NCI-H1417 treated with DMSO at 0.1 percent for 48 hours (cell line): Measurements from ENCODE around the gene GNA12.

ENCODE experiments used
- DNase-seq: peaks from one replicate; lab custom pipeline; 2025; lab: John Stamatoyannopoulos, UW

The GNA12 gene

DNA sequence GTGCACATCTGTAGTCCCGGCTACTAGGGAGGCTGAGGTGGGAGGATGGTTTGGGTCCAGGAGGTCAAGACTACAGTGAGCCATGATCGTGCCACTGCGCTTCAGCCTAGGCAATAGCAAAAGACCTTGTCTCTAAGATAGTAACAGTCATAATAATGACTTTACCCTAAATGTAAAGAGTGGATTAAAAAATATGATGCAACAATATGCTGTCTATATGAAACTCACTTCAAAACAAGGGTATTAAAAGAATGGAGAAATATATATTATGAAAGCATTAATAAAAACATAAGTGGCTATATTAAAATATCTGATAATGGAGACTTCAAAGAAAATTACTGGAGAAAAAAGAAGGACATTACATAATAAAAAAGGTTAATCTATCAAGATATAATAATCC lies 5.7 kb downstream of the GNA12 start:
- DNase-seq = no peak

DNA sequence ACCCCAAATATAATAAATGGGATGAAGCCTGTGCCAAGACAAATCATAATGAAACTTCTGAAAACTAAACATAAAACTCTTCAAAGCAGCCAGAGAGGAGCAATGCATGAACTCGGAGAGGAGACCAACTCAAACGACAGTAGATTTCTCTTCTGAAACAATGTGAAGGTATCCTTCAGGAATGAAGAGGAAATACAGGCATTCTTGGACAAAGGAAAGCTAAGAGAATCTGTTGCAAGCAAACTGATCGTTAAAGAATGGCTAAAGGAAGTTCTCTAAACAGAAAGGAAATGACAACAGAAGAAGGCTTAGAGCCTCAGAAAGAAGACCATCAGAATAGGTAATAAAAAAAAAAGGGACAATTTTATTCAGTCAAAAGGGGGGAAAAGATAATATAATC lies 6.6 kb downstream of the GNA12 start:
- DNase-seq = no peak

DNA sequence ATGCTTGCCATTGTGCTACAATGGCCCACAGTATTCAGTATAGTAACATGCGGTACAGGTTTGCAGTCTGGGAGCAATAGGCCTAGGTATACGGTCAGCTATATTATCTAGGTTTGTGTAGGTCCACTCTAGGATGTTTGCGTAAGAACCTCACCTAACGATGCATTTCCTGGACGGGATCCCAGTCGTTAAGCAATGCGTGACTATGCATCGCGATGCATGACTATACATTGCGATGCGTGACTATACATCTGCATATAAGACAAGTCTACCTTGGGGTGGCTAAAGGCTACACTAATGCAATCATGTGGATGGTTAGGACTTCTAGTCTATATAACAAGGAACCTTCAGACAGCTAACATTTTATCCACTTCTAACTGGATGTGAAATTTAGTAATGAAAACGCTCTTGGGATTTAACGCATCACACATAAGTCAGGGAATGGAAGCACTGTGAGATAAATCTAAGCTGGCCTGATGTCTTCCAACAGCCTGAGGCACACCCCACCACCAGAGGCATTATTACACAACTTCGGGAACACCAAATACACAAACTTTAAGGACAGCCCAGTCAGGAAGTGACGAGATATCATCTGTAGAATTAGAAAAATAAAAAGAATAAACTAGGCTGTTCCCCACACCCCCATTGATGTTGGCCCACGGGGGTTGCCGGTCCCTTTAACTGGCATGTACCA lies 9.2 kb downstream of the GNA12 start:
- no peak for DNase-seq

DNA sequence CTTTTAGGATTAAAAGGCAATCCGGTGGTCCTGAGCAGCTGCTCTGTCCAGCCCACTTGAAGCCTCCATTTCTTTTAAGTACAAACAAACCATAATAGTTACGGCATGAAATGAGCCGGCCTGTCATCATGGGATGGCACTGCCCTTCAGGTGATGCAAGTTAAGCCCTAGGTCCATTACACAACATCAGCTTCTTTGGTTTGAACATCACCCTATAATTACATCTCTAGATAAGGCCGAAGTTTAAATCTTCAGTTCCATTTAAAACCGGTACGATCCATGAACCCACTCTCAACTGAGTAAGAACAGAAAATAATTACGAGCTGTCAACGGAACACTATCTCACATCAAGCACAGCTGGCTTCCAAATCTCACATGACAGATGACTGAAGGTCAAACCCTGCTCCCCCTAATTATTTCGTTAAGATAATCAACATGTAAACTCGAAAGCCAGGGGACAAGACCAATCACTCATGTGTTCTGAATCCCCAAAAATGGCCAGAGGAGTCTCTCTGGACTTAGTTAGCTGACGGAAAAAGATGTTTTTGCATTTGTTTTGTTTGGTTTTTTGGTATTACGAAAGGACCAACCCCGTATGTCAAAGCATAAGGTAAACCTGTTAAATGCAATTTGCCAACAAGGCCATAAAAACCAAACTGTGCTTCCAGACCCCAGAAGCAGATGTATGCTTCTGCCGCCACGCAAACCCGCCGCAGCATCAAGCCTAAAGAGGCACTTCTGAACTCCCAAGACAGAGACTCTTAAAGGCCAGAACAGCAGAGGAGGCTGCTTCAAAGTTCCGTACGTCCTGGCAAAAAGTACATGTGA lies 10.8 kb downstream of the GNA12 start:
- DNase-seq = no peak

DNA sequence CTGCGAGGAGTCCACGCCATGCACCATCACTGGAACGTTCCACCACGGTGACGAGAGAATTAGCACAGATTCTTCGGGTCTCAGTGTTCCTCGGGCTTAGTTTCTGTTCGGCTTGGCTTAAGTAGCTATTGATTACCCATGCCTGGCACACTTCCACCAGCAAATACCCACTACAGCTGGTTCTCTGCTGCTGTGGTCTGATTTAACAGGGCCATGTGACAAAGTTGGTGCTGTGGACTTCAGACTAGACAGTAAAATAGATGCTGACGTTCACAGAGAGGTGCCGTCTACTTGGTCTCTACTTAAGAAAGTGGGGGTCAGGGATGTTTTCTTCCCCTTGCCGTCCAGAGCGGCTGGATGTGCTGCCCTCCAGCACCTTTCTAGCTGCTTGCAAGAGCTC lies 11.6 kb downstream of the GNA12 start:
- DNase-seq = no peak

DNA sequence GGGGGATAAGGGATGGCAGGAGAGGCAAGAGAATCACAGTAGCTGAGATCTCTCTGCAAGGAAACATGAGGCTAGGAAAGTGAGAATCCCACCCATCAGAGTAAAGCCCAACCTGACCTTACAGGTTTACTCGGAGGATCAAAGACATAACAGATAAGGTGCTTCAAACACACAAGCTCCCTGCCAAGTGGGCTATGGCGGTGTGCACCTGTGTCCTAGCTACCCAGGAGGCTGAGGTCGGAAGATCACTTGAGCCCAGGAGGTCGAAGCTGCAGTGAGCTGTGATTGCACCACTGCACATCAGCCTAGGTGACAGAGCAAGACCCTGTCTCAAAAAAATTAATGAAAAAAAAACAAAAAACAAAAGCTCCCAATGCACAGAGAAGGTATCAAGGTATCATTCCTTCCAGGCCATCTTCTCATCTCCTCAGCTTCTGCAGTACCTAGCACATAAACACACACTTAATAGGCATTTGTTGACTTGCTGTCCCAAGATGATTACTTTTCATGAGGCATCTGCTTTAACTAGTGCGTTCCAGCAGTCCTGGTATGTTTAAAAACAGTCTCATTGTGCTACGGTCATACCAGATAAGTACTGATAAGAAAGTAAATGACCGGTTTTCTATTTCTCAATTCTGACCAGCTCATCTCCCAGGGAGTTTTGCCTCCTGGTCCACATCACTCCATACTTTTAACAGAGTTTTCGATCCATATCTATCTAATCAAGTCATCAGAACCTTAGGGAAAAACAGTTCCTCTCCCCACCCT lies 13.3 kb downstream of the GNA12 start:
- no peak for DNase-seq

DNA sequence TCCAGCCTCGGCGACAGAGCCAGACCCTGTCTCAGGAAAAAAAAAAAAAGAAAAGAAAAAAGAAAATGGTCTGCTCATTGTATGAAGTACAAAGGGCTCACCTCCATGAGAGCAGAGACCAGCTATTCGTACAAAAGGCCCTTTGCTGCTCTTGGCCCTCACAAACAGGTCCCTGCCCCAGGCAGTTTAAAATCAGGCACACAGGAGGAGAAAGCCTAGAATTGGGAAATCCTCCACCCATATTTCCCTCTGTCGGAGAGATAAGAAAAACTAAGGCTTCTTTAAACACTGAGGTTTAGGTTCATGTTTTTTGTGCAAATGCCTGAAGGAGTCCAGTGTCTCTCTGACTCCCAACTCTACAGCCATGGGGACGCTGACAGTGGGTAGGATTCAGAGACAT lies 15.1 kb downstream of the GNA12 start:
- no peak for DNase-seq

DNA sequence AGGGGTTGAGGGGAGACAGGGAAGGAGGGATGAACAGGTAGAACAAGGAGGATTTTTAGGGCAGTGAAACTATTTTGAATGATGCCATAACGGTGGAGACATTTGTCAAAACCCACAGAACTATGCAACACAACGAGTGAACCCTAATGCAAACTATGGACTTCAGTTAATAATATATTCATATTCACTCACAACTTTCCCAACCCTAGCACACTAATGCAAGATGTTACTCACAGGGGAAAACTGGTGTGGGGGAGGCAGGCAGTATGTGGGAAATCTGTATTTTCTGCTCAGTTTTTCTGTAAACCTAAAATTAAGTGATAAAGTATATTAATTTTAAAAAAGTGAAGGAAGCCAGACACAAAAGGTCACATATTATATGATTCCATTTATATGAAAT lies 17.3 kb downstream of the GNA12 start:
- no peak for DNase-seq

DNA sequence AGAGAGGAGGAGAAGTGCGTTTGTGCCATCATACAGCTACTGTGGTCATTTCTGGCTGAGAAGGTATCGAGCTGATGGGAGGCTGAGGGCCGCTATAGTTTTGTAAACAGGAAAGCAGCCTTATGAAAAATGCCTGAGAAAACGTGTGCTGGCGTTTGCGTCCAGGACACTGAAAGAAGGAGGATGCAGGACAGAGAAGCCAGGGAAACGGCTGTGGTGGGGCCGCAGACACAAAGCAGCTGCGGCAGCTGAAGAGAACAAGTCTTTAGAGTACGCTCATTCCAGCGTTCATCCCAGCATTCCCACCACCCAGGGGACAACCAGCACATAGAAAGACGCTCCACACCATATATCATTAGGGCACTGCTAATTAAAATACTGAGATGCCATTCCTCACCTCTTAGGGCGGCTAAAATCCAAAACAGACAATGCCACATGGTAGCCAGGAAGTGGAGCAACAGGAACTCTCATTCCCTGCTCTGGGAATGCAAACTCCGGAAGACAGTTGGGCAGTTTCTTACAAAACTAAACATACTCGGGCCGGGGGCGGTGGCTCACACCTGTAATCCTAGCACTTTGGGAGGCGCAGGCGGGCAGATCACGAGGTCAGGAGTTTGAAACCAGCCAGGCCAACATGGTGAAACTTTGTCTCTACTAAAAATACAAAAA lies 18.4 kb downstream of the GNA12 start:
- DNase-seq = no peak

DNA sequence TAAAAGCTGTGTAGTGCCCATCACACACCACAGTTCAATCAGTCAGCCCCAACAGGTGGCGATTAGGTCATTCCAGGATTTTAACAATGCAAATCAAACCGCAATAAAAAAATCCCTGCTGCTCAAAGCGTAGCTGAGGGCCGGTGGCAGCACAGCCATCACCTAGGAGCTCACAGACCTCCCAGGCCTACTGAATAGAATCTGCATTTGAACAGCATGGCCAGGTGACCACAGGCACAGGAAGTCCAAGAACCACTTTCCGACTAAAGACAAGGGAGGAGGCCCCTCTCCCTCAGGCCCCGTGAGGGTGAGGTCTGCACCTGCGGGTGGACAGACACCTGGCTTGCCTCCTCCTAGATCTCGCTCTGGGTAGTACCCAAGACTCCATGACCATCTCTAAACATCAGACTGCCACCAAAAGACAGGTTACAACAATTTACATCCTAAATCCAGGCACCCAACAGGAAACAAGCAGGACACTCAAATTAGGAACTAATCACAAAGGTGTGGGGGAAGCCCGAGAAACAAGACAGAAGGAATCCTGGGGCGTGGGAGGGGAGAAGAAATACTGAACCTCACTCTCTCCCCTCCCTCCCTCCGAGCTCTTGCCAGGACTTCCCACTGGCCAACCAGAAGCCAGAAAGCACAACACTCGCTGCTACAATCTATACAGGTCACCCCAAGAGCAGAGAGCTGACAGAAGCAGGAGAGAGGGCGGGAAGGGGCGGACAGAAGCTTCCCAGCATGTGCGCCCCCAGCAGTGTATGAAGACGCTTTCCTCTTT lies 19.2 kb downstream of the GNA12 start:
- DNase-seq = no peak

DNA sequence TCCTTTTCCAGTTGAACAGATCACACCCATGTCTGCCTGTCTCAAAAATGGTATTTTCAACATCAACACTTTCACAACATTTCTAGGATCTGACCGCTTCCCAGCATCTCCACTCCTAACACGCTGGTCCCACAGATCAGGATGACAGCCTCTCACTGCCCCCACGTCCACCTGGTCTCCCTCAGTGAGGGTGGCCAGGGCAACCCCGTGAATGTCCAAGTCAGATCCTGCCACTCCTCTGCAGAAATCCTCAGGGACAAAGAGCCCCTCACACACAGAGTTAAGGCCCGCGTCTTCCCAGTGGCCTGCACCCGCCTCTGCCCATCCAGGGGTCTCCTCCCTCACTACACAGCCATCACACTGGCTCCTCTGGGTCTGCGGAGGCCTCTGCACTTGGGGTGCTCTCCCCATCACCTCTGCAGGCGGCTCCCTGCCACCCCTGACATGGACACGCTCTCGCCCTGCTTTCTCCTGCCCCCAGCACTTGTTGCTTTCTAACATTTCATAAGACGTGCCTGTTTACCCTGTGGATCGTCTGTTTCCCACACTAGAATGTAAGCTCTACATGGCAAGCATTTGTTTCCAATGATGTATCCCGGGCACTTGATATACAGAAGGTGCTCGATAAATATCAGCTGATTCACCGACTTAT lies 20.0 kb downstream of the GNA12 start:
- no peak for DNase-seq

DNA sequence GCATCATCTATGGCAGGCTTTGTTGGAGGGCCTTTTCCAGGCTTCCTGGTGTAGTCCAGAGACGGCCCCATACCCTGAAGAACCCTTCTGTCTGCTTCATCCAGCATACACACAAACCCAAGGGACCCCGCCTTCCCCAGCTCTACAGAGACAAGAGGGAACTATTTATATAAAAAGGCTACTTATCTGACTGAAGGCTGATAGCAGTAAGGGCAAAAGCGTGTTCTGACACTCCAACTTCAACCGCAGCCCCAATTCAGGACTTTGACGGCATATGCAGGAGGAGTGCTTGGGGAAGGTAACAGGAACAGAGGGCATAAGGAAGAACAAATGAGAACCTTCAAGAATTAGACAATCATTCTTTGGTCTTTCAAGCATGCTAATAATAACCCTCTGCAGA lies 21.0 kb downstream of the GNA12 start:
- no peak for DNase-seq

DNA sequence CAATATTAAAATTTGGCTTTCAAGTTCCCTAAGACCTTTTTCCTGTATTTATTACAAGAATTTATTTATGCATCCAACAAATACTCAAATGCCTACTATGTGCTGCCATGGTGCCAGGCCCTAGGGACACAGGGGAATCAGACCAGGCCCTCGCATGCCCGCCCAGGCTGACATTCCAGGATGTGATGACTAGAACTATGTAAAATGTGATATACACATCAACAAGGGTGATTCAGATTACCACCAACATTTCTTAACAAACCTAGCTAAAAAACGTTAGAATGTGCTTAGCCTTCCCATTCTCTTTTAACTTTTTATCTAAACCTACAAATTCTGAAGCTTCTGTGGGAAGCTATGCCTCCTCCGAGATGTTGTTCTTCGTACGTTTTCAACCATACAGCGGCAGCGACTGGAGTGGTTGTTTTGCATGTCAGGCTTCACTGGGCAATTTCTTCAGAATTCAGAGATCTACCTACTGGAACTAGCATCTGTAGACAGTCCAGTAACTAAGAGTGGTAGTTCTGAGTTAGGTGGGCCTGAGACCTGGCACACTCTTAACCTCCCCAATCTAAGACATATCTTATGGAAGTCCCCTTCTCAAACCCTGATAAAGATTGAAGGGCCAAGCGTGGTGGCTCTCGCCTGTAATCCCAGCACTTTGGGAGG lies 22.1 kb downstream of the GNA12 start:
- DNase-seq = no peak

DNA sequence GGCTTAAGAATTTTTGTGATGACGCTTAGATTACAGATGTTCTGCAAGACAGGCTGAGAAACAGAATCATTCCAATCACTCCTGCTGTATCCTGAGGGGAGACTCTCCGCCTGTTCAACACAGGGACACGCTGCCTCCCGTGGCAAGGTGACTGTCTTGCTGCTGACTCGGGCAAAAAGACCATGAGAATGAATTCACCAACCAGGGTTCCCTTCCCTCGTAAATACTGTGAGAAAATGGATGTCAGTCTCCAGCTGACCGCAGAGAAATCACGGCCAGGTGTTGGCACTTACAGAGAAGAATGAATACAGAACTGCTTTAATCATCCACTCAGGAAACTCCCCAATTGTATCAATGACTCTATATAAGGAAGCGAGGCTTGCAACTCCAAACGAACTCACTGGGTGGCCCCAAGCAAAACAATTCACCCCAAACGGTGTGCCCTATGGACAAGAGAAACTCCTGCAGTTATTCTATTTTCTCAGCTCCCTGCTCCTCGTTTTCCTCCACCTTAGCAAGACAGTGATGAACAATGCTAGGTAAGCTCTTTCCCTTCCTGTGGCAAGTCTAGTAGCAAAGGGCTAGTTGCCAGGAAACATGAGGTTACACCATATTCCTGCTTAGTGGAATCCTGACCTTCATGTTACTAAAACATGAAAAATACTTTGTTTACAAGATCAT lies 22.8 kb downstream of the GNA12 start:
- DNase-seq = peak; percentile 82

DNA sequence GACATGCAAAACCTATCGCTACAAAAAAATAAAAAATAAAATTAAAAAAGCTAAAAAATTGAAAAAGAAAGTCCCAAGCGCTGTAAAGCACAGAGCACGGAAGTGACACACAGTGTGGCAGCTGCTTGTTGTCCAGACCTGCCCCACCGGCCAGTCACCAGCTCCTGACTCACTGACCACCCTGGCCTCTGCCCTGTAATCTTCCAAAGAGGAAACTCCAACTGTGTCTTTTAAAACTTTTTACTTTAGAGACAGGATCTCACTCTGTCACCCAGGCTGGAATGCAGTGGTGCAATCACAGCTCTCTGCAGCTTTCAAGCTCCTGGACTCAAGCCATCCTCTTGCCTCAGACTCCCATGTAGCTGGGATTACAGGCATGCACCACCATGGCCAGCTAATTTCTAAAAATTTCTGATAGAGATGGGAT lies 23.6 kb downstream of the GNA12 start:
- DNase-seq = no peak

DNA sequence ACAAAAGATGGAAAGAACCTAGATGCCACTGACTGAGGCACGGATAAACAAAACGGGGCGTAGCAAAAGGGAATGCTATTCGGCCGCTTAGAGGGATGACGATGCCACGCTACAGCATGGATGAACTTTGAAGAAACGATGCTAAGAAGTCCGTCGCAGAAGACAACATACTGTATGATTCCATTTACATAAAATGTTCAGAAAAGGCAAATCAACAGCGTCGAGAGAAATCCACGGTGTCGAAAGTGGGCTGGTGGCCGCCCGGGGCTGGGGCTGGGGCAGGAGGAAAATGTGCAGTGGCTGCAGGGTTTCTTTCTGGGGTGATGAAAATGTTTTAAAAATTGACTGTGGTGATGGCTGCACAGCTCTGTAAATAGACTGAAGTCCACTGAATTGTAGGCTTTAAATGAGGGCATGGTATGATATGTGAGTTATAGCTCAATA lies 24.1 kb downstream of the GNA12 start:
- DNase-seq = no peak

DNA sequence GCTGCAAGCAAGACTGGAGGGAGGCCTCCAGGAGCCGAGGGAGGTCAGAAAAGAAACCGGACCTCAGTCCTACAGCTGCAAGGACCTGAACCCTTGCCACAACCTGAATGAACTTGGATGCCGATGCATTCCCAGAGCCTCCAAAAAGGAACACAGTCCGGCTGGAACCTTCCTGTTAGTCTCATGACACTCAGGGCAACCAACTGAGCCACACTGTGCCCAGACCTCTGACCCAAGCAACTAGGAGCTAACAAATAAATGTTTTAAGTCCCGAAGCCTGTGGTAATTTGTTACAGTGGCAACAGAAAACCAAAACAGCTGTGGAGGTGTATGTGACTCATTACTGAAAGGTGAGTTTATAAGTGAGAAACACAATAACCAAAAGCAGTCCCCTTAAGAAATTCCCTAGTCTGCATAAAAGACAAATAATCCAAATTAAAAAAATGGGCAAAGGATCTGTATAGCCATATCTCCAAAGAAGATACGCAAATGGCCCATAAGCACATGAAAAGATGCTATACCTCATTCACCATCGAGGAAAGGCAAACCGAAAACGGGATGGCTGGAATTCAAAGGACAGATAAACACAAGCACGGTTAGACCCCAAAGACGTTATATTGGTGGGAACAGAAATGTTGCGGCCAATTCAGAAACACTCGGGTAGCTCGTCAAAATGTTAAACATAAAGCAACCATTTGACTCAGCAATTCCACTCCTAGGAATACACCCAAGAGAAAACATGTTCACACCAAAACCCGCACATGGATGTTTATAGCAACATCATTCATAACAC lies 24.8 kb downstream of the GNA12 start:
- no peak for DNase-seq

DNA sequence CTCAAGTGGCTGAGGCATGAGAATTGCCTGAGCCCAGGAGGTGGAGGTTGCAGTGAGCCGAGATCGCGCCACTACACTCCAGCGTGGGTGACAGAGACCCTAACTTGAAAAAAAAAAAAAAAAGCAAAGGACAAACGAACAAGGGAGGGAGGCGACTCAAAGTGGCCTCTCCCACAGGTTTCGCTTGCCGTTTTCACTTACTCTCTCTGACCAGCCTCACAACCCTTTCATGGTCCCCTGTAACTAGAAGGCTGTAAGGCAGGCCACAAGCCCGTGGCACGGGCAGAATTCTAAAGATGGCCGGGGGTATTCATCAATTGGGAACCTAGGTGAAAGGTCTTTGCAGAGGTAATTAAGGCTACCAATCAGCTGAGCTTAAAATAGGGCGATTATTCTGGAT lies 25.5 kb downstream of the GNA12 start:
- no peak for DNase-seq

DNA sequence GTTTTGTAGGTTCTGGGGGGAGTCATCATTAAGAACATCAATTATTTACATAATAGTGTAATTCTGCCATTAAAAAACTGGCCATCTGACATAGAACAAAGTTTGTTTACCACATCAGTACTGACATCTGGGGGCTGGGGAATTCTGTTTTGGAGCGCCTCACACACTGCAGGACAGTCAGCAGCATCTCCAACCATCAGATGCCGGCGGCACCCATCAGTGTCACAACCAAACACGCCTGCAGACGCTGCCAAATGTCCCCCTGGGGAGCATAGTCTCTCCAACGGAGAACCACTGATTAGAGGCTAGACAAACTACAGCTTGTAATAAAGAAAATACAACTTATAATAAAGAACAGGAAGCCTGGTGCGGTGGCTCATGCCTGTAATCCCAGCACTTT lies 26.0 kb downstream of the GNA12 start:
- DNase-seq = no peak
